Right lobe of liver (tissue), 4 donors: ENCODE measurements around the gene DNAJC13.

ENCODE experiments used
- CTCF ChIP-seq, 4 donors: fragments of 200-600 bp in 3 of 4; fragments of 450-650 bp in 1 of 4; IDR thresholded peaks; one replicate each; pipeline versions ENCODE4 v1.5.1 to v1.8.0; 2016 to 2022; ENCODE audit warnings: antibody characterized with exemption in 4 of 4, mild to moderate bottlenecking in 2 of 4
- POLR2A ChIP-seq: fragments of 450-650 bp; IDR thresholded peaks from one replicate; pipeline ENCODE4 v1.6.1; 2017; ENCODE audit warnings: antibody characterized with exemption, mild to moderate bottlenecking
- donor health status: DM: no; HTN: no; CAD: no.
- donor health status: DM: no; HTN: no; CAD: no.
- donor health status: DM: no; HTN: yes; CAD: no.

GRCh38 chr3:132573797-132574211 lies 156.5 kb downstream of the DNAJC13 start:
- TF ChIP-seq CTCF (IDR thresholded peaks at IDR 0.05), result no peak
- TF ChIP-seq POLR2A, result no peak
